Suprapubic skin (tissue), 3 donors: ENCODE data around the gene LRIT3.

Experiments used
- CTCF ChIP-seq, 2 donors: fragments of 200-600 bp in 1 of 2; fragments of 450-650 bp in 1 of 2; sonication (generic) in 1 of 2; IDR thresholded peaks; one replicate each; pipeline ENCODE4 v1.5.1; 2016 to 2019; ENCODE audit warnings: antibody characterized with exemption in 2 of 2, mild to moderate bottlenecking in 1 of 2, moderate library complexity in 1 of 2
- POLR2AphosphoS5 ChIP-seq, 3 donors: sonication (generic); formaldehyde crosslinking; IDR thresholded peaks; one replicate each; pipeline ENCODE4 v1.6.1; 2017; ENCODE audit warnings: antibody characterized with exemption in 3 of 3

DNA sequence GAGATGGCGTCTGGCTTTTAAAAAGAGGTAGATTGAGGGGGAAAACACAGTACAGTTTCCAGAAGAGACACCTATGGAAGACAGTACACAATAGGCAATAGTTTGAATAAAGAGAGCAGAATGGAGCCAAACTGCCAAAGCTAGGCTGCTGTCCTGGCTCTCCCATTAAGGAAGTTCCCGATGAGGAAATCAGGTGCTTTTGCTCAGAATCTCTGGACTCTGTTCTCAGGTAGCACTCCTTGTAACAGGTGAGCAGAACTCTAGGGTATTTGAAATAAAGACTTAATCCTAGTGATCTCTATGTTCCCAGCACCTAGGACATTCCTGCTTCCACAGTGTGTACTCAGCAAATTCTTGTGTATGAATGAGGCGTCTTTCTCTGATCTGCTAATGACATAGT lies 66.4 kb downstream of the LRIT3 start:
- TF ChIP-seq CTCF (IDR thresholded peaks at IDR 0.05) (no peak), POLR2AphosphoS5 (IDR thresholded peaks at IDR 0.05) (no peak)
